Dendritic cell treated with granulocyte-macrophage colony-stimulating factor and Interleukin-4, amounts not matched to agents 40 ng/mL and 50 ng/mL, for 4 days (primary cell): Measurements from ENCODE around the gene TTLL4.
A peak's percentile ranks its signal among the peaks of the same experiment; 100 is the strongest.

Source experiments
- H3K27ac Mint-ChIP-seq: one replicate; pipeline ENCODE4 v1.8.0; 2022; ENCODE audit warnings: mild to moderate bottlenecking, mixed read lengths
- H3K27me3 Mint-ChIP-seq: one replicate; pipeline ENCODE4 v1.8.0; 2022; ENCODE audit warnings: mild to moderate bottlenecking, mixed read lengths
- H3K36me3 Mint-ChIP-seq: one replicate; pipeline ENCODE4 v1.8.0; 2022; ENCODE audit warnings: low read depth, mixed read lengths
- H3K4me1 Mint-ChIP-seq: one replicate; pipeline ENCODE4 v1.8.0; 2022; ENCODE audit warnings: low read depth, mixed read lengths
- H3K4me3 Mint-ChIP-seq: one replicate; pipeline ENCODE4 v1.8.0; 2022; ENCODE audit warnings: mild to moderate bottlenecking, moderate library complexity, mixed read lengths
- H3K9me3 Mint-ChIP-seq: one replicate; pipeline ENCODE4 v1.8.0; 2022; ENCODE audit warnings: mixed read lengths
- intact Hi-C: fragments of 100-400 bp; cut with micrococcal nuclease; formaldehyde crosslinking; loops from one replicate; pipeline ENCODE4 v1.15.0; 2022

TTLL4 gene

GRCh38 chr2:218694405-218695145 is 16.1 kb upstream of the TTLL4 start:
- Mint-ChIP-seq H3K27ac (no peak overlapping the region), H3K9me3 (no peaks in the 10 kb centered on the region), H3K27me3 (no peaks in the 10 kb centered on the region), H3K36me3 (peaks cover 34% of the 10 kb centered on the region), H3K4me3 (no peak overlapping the region), H3K4me1 (peaks cover 5% of the 10 kb centered on the region)
- intact Hi-C loops, result no loop called here

- intact Hi-C loops, result no loop called here
- no peak overlapping the region for H3K4me3 Mint-ChIP-seq
- peaks cover 10% of the 10 kb centered on the region for H3K36me3 Mint-ChIP-seq
- no peak overlapping the region for H3K27ac Mint-ChIP-seq
- peaks cover 9% of the 10 kb centered on the region for H3K4me1 Mint-ChIP-seq
- no peaks in the 10 kb centered on the region for H3K27me3 Mint-ChIP-seq
- no peaks in the 10 kb centered on the region for H3K9me3 Mint-ChIP-seq
These were observed 11.8 kb upstream of the TTLL4 start for GRCh38 chr2:218698885-218699284.

GRCh38 chr2:218701806-218702205 is 8.8 kb upstream of the TTLL4 start:
- H3K27me3 Mint-ChIP-seq, result peaks cover 3% of the 10 kb centered on the region
- H3K4me3 Mint-ChIP-seq, result no peak overlapping the region
- no peak overlapping the region for H3K27ac Mint-ChIP-seq
- intact Hi-C loops, result no loop called here
- no peaks in the 10 kb centered on the region for H3K9me3 Mint-ChIP-seq
- peaks cover 9% of the 10 kb centered on the region for H3K4me1 Mint-ChIP-seq
- peaks cover 6% of the 10 kb centered on the region for H3K36me3 Mint-ChIP-seq

GRCh38 chr2:218703341-218703740 is 7.3 kb upstream of the TTLL4 start:
- Mint-ChIP-seq H3K4me3 (no peak overlapping the region), H3K36me3 (peaks cover 5% of the 10 kb centered on the region), H3K27me3 (peaks cover 5% of the 10 kb centered on the region), H3K27ac (no peak overlapping the region), H3K4me1 (peaks cover 9% of the 10 kb centered on the region), H3K9me3 (no peaks in the 10 kb centered on the region)
- intact Hi-C loops, result no loop called here

GRCh38 chr2:218708086-218708485 is 2.5 kb upstream of the TTLL4 start:
- intact Hi-C loops, result no loop called here
- H3K9me3 Mint-ChIP-seq, result no peaks in the 10 kb centered on the region
- peaks cover 6% of the 10 kb centered on the region for H3K36me3 Mint-ChIP-seq
- H3K4me3 Mint-ChIP-seq, result no peak overlapping the region
- H3K27me3 Mint-ChIP-seq, result peaks cover 5% of the 10 kb centered on the region
- H3K4me1 Mint-ChIP-seq, result peaks cover 9% of the 10 kb centered on the region
- H3K27ac Mint-ChIP-seq, result no peak overlapping the region

- Mint-ChIP-seq H3K27ac (peak overlapping the region; percentile 93), H3K4me3 (peak overlapping the region; percentile 84), H3K27me3 (peaks cover 5% of the 10 kb centered on the region), H3K4me1 (peaks cover 18% of the 10 kb centered on the region), H3K36me3 (peaks cover 6% of the 10 kb centered on the region), H3K9me3 (no peaks in the 10 kb centered on the region)
- intact Hi-C loops, result loop anchor here (1.0 to 5.0 kb wide), 4 partner anchors 35 to 137 kb away; partner anchors contain the start of genes BCS1L, RNF25, STK36 and ZNF142
These were observed 727 bp upstream of the TTLL4 start for GRCh38 chr2:218709908-218710307.

GRCh38 chr2:218710334-218710686 is 325 bp upstream of the TTLL4 start:
- Mint-ChIP-seq H3K9me3 (no peaks in the 10 kb centered on the region), H3K4me3 (peak overlapping the region; percentile 84), H3K27me3 (peaks cover 5% of the 10 kb centered on the region), H3K27ac (peak overlapping the region; percentile 93), H3K36me3 (peaks cover 6% of the 10 kb centered on the region), H3K4me1 (peaks cover 18% of the 10 kb centered on the region)
- intact Hi-C loops, result loop anchor here (1.0 to 5.0 kb wide), 4 partner anchors 34 to 137 kb away; partner anchors contain the start of genes BCS1L, RNF25, STK36 and ZNF142

GRCh38 chr2:218711550-218711929 is 905 bp downstream of the TTLL4 start:
- Mint-ChIP-seq H3K4me1 (peaks cover 18% of the 10 kb centered on the region), H3K27me3 (peaks cover 1% of the 10 kb centered on the region)

GRCh38 chr2:218713922-218714321 is 3.3 kb downstream of the TTLL4 start:
- no peak overlapping the region for H3K27ac Mint-ChIP-seq
- no peaks in the 10 kb centered on the region for H3K27me3 Mint-ChIP-seq
- peaks cover 30% of the 10 kb centered on the region for H3K4me1 Mint-ChIP-seq
- no peak overlapping the region for H3K4me3 Mint-ChIP-seq
- no peaks in the 10 kb centered on the region for H3K9me3 Mint-ChIP-seq
- H3K36me3 Mint-ChIP-seq, result peaks cover 14% of the 10 kb centered on the region
- intact Hi-C loops, result loop anchor here (5.0 kb wide), 1 partner anchor 133 kb away; no protein-coding TSS in a partner anchor

More at GRCh38 chr2:218711550-218711929, 905 bp downstream of the TTLL4 start:
- Mint-ChIP-seq H3K36me3 (peaks cover 14% of the 10 kb centered on the region), H3K4me3 (peak overlapping the region; percentile 84), H3K27ac (peak overlapping the region; percentile 93), H3K9me3 (no peaks in the 10 kb centered on the region)
- intact Hi-C loops, result loop anchor here (2.0 to 5.0 kb wide), 3 partner anchors 33 to 136 kb away; partner anchors contain the start of genes RNF25 and STK36

- H3K4me1 Mint-ChIP-seq, result peaks cover 47% of the 10 kb centered on the region
- H3K4me3 Mint-ChIP-seq, result no peak overlapping the region
- H3K27ac Mint-ChIP-seq, result no peak overlapping the region
- H3K27me3 Mint-ChIP-seq, result no peaks in the 10 kb centered on the region
- intact Hi-C loops, result no loop called here
- H3K36me3 Mint-ChIP-seq, result peaks cover 27% of the 10 kb centered on the region
- H3K9me3 Mint-ChIP-seq, result no peaks in the 10 kb centered on the region
These were observed 5.4 kb downstream of the TTLL4 start for GRCh38 chr2:218716070-218716469.

GRCh38 chr2:218717262-218717661 is 6.6 kb downstream of the TTLL4 start:
- Mint-ChIP-seq H3K36me3 (peaks cover 23% of the 10 kb centered on the region), H3K4me3 (no peak overlapping the region), H3K4me1 (peaks cover 45% of the 10 kb centered on the region), H3K9me3 (no peaks in the 10 kb centered on the region), H3K27ac (no peak overlapping the region), H3K27me3 (no peaks in the 10 kb centered on the region)
- intact Hi-C loops, result no loop called here

- Mint-ChIP-seq H3K4me1 (peaks cover 50% of the 10 kb centered on the region), H3K36me3 (peaks cover 23% of the 10 kb centered on the region), H3K27me3 (no peaks in the 10 kb centered on the region), H3K4me3 (no peak overlapping the region), H3K9me3 (no peaks in the 10 kb centered on the region), H3K27ac (no peak overlapping the region)
- intact Hi-C loops, result no loop called here
These were observed 7.4 kb downstream of the TTLL4 start for GRCh38 chr2:218718058-218718457.

- peaks cover 53% of the 10 kb centered on the region for H3K4me1 Mint-ChIP-seq
- intact Hi-C loops, result no loop called here
- H3K27me3 Mint-ChIP-seq, result no peaks in the 10 kb centered on the region
- peaks cover 23% of the 10 kb centered on the region for H3K36me3 Mint-ChIP-seq
- no peak overlapping the region for H3K27ac Mint-ChIP-seq
- H3K4me3 Mint-ChIP-seq, result no peak overlapping the region
- no peaks in the 10 kb centered on the region for H3K9me3 Mint-ChIP-seq
These were observed 8.8 kb downstream of the TTLL4 start for GRCh38 chr2:218719457-218719856.

- Mint-ChIP-seq H3K4me3 (no peak overlapping the region), H3K4me1 (peaks cover 55% of the 10 kb centered on the region), H3K36me3 (peaks cover 27% of the 10 kb centered on the region), H3K9me3 (no peaks in the 10 kb centered on the region), H3K27me3 (no peaks in the 10 kb centered on the region), H3K27ac (no peak overlapping the region)
- intact Hi-C loops, result no loop called here
These were observed 9.7 kb downstream of the TTLL4 start for GRCh38 chr2:218720048-218721041.
